Psoas muscle (tissue), 8 donors: ENCODE results near the gene CALCR. TPM values are rescaled to one million over a fixed set of nuclear protein-coding genes. Genes with fewer than 3 reads are reported as not detected.

Source experiments
- ATAC-seq, 4 donors: fragments of 200-7000 bp; cut with Tn5 transposase; one replicate each; pipeline ENCODE4 v1.9.1; 2020; ENCODE audit warnings: moderate library complexity in 3 of 4, mild to moderate bottlenecking in 2 of 4
- DNase-seq, 2 donors: peaks; one replicate each; pipeline ENCODE4 v3.0.0-alpha.2; 2020
- H3K27ac ChIP-seq: fragments of 200-600 bp; one replicate; pipeline ENCODE4 v1.8.0; 2022
- H3K27me3 ChIP-seq, 3 donors: fragments of 200-600 bp in 1 of 3; one replicate each; pipeline versions ENCODE4 v1.6.1 to v1.8.0; 2013 to 2022; ENCODE audit warnings: low read length in 2 of 3, mild to moderate bottlenecking in 2 of 3, moderate library complexity in 1 of 3; ENCODE audit not compliant: insufficient read depth in 3 of 3
- H3K36me3 ChIP-seq, 2 donors: fragments of 200-600 bp in 1 of 2; one replicate each; pipeline versions ENCODE4 v1.6.1 to v1.8.0; 2013 to 2022; ENCODE audit warnings: low read depth in 1 of 2, mild to moderate bottlenecking in 1 of 2, moderate library complexity in 1 of 2; ENCODE audit not compliant: insufficient read depth in 1 of 2
- H3K4me1 ChIP-seq: fragments of 200-600 bp; one replicate; pipeline ENCODE4 v1.8.0; 2022
- H3K4me3 ChIP-seq: fragments of 200-600 bp; one replicate; pipeline ENCODE4 v1.8.0; 2022; ENCODE audit warnings: mild to moderate bottlenecking
- H3K9me3 ChIP-seq: fragments of 200-600 bp; one replicate; pipeline ENCODE4 v1.8.0; 2022
- CTCF ChIP-seq: fragments of 200-600 bp; IDR thresholded peaks from one replicate; pipeline ENCODE4 v1.8.0; 2022; ENCODE audit warnings: antibody characterized with exemption
- WGBS, 3 donors: extraction: QIAGEN DNeasy Blood & Tissue Kit; methylation state at CpG; one replicate each; pipeline versions ENCODE4 v1.1.6 to v1.1.7; 2013; 5-methylcytosine and 5-hydroxymethylcytosine counted together
- intact Hi-C, 2 donors: fragments of 100-400 bp; cut with DNase I; formaldehyde crosslinking; loops; one replicate each; pipeline versions ENCODE4 v1.11.0 to v1.14.2; 2022
- polyA plus RNA-seq, 3 donors: library from polyadenylated mRNA; stranded (reverse); fragments of 200-250 nt; gene quantifications; one replicate each; pipeline ENCODE4 v1.2.3, GENCODE V29; 2013
- total RNA-seq, 4 donors: library from RNA; stranded (reverse); fragmentation: NEBNext Ultra II Directional in 2 of 4; extraction: Animal tissue kit (Norgen Biotek cat#: 25700) in 2 of 4; gene quantifications; one replicate each; pipeline versions ENCODE4 v1.2.1 to v1.2.4, GENCODE V29; 2021 to 2023
- donor health status: healthy with polysubstance abuse.
- donor health status: DM: no; HTN: no; CAD: no; lungs with moderate emphysema.
- donor health status: Bipolar disorder and iron deficiency.
- donor health status: healthy.
- donor health status: DM: yes; HTN: yes; CAD: no.
- donor health status: DM: no; HTN: no; CAD: no.
- donor health status: DM: no; HTN: no; CAD: no.
- donor health status: DM: yes; HTN: yes; CAD: no.

CALCR gene
- total and polyA plus RNA-seq, 7 donors, result 0.23 to 1.0 (median 0.64) TPM

- Histone ChIP-seq H3K9me3 (no peaks in the 10 kb centered on the region), H3K27ac (no peak overlapping the region), H3K4me3 (no peak overlapping the region), H3K27me3 (peaks cover 2 to 11% (median 5%) of the 10 kb centered on the region in 3 donors), H3K4me1 (no peaks in the 10 kb centered on the region), H3K36me3 (no peaks in the 10 kb centered on the region)
- WGBS, 3 donors, result 84 to 87% (median 86%) methylated on average over 2 of the region's 2 CpGs
- no peak for ATAC-seq
- intact Hi-C loops, result no loop called here
- no peak for TF ChIP-seq CTCF
- DNase-seq, result no peak
Measured at GRCh38 chr7:93569189-93569588, 5.3 kb downstream of the CALCR start.

DNA sequence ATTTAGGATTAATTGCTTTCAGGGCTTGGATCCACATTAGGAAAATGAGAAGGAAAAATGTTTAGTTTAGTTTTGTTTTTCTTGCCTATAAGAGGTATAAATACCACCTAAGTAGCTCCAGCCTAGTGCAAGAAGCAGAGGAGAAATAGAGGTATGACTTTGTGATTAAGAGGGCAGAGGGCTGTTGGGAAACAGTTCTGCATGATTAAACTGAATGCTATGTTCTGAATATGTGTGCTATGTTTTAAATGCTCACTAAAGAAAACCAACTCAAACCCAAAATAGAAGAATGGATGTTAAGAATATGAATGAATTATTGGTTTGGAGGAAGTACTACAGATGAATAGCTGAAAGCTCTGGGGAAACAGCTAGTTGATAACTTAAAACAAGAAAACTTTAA lies 7.6 kb downstream of the CALCR start:
- ATAC-seq, result no peak
- no peak overlapping the region for H3K4me3 ChIP-seq
- H3K9me3 ChIP-seq, result no peaks in the 10 kb centered on the region
- H3K27ac ChIP-seq, result no peak overlapping the region
- DNase-seq, result no peak
- no peaks in the 10 kb centered on the region for H3K36me3 ChIP-seq
- peaks cover 0 to 3% (median 0%) of the 10 kb centered on the region in 3 donors for H3K27me3 ChIP-seq
- no peaks in the 10 kb centered on the region for H3K4me1 ChIP-seq
- intact Hi-C loops, result no loop called here
- TF ChIP-seq CTCF, result no peak

DNA sequence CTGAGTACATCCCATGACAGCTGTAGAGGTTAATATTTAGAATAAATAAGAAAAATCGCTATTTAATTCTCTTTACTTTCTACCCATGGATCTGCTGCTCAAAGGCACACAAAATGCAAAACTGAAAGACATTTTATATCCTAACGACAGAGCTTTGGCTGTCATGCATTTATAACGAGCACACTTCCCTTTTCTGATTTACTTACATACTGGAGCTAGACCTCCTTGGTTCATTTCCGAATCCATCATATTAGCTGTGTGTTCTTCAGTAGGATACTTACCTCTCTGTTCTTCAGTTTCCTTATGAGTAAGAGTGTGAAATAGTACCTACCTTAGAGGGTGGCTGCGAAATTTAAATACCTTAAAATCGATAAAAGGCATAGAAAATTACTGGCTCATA lies 10.9 kb downstream of the CALCR start:
- DNase-seq (no peak), ATAC-seq (no peak)
- Histone ChIP-seq H3K27ac (no peak overlapping the region), H3K4me3 (no peak overlapping the region), H3K27me3 (no peaks in the 10 kb centered on the region), H3K9me3 (no peaks in the 10 kb centered on the region), H3K36me3 (no peaks in the 10 kb centered on the region), H3K4me1 (no peaks in the 10 kb centered on the region)
- intact Hi-C loops, result no loop called here
- TF ChIP-seq CTCF, result no peak
- 59 to 70% (median 67%) methylated on average over 6 of the region's 6 CpGs for WGBS, 3 donors

DNA sequence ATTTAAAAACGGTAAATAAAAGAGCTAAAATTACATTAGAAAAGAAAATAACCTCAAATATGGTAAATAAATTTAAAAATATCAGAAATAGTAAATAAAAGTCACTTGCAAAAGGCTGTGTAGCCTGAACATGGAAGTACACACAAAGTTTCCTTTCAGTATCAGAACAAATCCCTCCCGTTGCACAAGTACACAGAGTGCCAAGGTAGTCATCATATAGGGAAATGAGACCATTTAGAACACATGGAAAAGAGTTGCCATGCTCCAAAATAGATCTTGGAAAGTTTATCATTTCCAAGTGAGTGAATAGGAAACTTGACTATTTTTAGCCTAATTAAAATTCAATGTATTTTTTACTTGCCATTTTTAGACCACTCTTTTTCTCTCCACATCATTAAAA lies 11.6 kb downstream of the CALCR start:
- 42 to 57% (median 44%) methylated on average over 2 of the region's 2 CpGs for WGBS, 3 donors
- no peak overlapping the region for H3K4me3 ChIP-seq
- H3K27me3 ChIP-seq, result no peaks in the 10 kb centered on the region
- H3K27ac ChIP-seq, result no peak overlapping the region
- intact Hi-C loops, result no loop called here
- no peaks in the 10 kb centered on the region for H3K36me3 ChIP-seq
- H3K4me1 ChIP-seq, result no peaks in the 10 kb centered on the region
- no peak for ATAC-seq
- DNase-seq, result no peak
- no peaks in the 10 kb centered on the region for H3K9me3 ChIP-seq
- no peak for TF ChIP-seq CTCF

DNA sequence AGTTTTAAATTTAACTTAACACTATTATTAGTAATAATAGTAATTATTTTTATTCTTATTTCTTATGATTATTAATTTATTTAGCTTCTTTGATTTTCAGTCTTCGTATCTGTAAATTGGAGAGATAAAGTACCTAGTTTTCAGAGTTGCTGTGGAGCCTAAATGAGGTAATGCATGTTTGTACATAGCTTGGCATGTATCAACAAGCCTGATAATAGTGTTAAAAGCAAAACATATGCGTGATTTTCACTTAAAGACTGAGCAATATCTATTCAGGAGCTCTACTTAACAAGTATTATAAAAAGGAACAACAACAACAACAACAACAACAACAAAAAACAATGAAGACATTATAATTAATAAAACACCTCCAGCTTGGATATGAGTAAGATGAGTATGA lies 12.4 kb downstream of the CALCR start:
- TF ChIP-seq CTCF, result no peak
- Histone ChIP-seq H3K4me3 (no peak overlapping the region), H3K4me1 (no peaks in the 10 kb centered on the region), H3K27ac (no peak overlapping the region), H3K36me3 (no peaks in the 10 kb centered on the region), H3K27me3 (no peaks in the 10 kb centered on the region), H3K9me3 (no peaks in the 10 kb centered on the region)
- intact Hi-C loops, result no loop called here
- ATAC-seq (no peak), DNase-seq (no peak)
- WGBS, 3 donors, result 85 to 89% (median 87%) methylated on average over 2 of the region's 2 CpGs
